IPS DF 4.7 (cell line): ENCODE data around the gene ZBTB20.

Experiments used
- DNase-seq: peaks from one replicate; pipeline ENCODE4 v3.0.0-alpha.2; 2013; ENCODE audit warnings: low spot score; ENCODE audit errors: extremely low read depth

The ZBTB20 gene

GRCh38 chr3:114450008-114450596, 697.0 kb downstream of the ZBTB20 start:
- no peak for DNase-seq

GRCh38 chr3:114449271-114450007, 697.6 kb downstream of the ZBTB20 start:
- no peak for DNase-seq

GRCh38 chr3:114447950-114448479, 699.1 kb downstream of the ZBTB20 start:
- DNase-seq = no peak

- DNase-seq = no peak
These were observed 699.5 kb downstream of the ZBTB20 start for GRCh38 chr3:114447545-114447944.

- DNase-seq = no peak
These were observed 700.5 kb downstream of the ZBTB20 start for GRCh38 chr3:114446600-114446999.

- no peak for DNase-seq
These were observed 701.9 kb downstream of the ZBTB20 start for GRCh38 chr3:114445233-114445632.

- DNase-seq = no peak
These were observed 702.9 kb downstream of the ZBTB20 start for GRCh38 chr3:114444216-114444615.

GRCh38 chr3:114442246-114442645, 704.8 kb downstream of the ZBTB20 start:
- no peak for DNase-seq

GRCh38 chr3:114441386-114441785, 705.7 kb downstream of the ZBTB20 start:
- no peak for DNase-seq

- no peak for DNase-seq
These were observed 706.4 kb downstream of the ZBTB20 start for GRCh38 chr3:114440700-114441099.

- no peak for DNase-seq
These were observed 707.8 kb downstream of the ZBTB20 start for GRCh38 chr3:114439284-114439683.

GRCh38 chr3:114437897-114438296, 709.2 kb downstream of the ZBTB20 start:
- DNase-seq = no peak

GRCh38 chr3:114436182-114436581, 710.9 kb downstream of the ZBTB20 start:
- no peak for DNase-seq

GRCh38 chr3:114435386-114436115, 711.5 kb downstream of the ZBTB20 start:
- DNase-seq = no peak

GRCh38 chr3:114432310-114432709, 714.8 kb downstream of the ZBTB20 start:
- no peak for DNase-seq

GRCh38 chr3:114428044-114428595, 719.0 kb downstream of the ZBTB20 start:
- DNase-seq = no peak

GRCh38 chr3:114427285-114428043, 719.6 kb downstream of the ZBTB20 start:
- no peak for DNase-seq

- DNase-seq = no peak
These were observed 722.8 kb downstream of the ZBTB20 start for GRCh38 chr3:114424337-114424736.

- DNase-seq = no peak
These were observed 725.9 kb downstream of the ZBTB20 start for GRCh38 chr3:114421204-114421603.

GRCh38 chr3:114420072-114420471, 727.0 kb downstream of the ZBTB20 start:
- DNase-seq = no peak
